ENCODE measurements around the gene CDH5. TPM values are rescaled to one million over a fixed set of nuclear protein-coding genes. Genes with fewer than 3 reads are reported as not detected.
A peak's percentile ranks its signal among the peaks of the same experiment; 100 is the strongest.

The CDH5 gene
- polyA plus RNA-seq, 1 donor (not counting 4 experiments of a cell fraction or from before 2014, with no cell fraction given) = 0.05 TPM

- H3K27me3 ChIP-seq (ENCODE audit: control insufficient read depth, extremely low read depth, insufficient read depth, low read length) = peaks cover 11% of the 10 kb centered on the region
- dilution Hi-C loops (cut with MboI; ENCODE audit: extremely low pct_ligation_motif_present, low sequenced_read_pairs) = no loop called here
- no peak overlapping the region for H3K4me3 ChIP-seq (ENCODE audit: control insufficient read depth in 2 of 3, extremely low read depth in 1 of 3, insufficient read depth in 2 of 3, low read depth in 1 of 3, low read length in 3 of 3)
- peaks cover 7% of the 10 kb centered on the region for H3K4me1 ChIP-seq (ENCODE audit: control insufficient read depth, extremely low read depth, insufficient read depth, low read length)
- H3K9ac ChIP-seq (ENCODE audit: control insufficient read depth, extremely low read depth, insufficient read depth, low read length) = no peak overlapping the region
- FAIRE-seq = no peak
- peak in 2 of 3 experiments; percentile 35 to 52 for TF ChIP-seq CTCF (optimal IDR thresholded peaks at IDR 0.05 in 1 of 3, IDR thresholded peaks at IDR 0.05 in 1 of 3, conservative IDR thresholded peaks at IDR 0.05 in 1 of 3; ENCODE audit: extremely low read depth in 1 of 3, insufficient read depth in 2 of 3, low read length in 3 of 3)
- no peak for TF ChIP-seq EZH2 (IDR thresholded peaks at IDR 0.05; ENCODE audit: low read length)
- no peak overlapping the region for H2AFZ ChIP-seq (ENCODE audit: control insufficient read depth, low read length)
- H3K4me2 ChIP-seq (ENCODE audit: control insufficient read depth, extremely low read depth, insufficient read depth, low read depth, low read length) = no peak overlapping the region
- H3K79me2 ChIP-seq (ENCODE audit: control insufficient read depth, insufficient read depth, low read length) = no peaks in the 10 kb centered on the region
- no peaks in the 10 kb centered on the region for H4K20me1 ChIP-seq (ENCODE audit: control insufficient read depth, extremely low read depth, insufficient read depth, low read length)
- no peak overlapping the region for H3K27ac ChIP-seq (ENCODE audit: control insufficient read depth, insufficient read depth, low read length)
- no peaks in the 10 kb centered on the region for H3K36me3 ChIP-seq (ENCODE audit: control insufficient read depth in 2 of 2, extremely low read depth in 1 of 2, insufficient read depth in 2 of 2, low read length in 2 of 2)
- no peaks in the 10 kb centered on the region for H3K9me1 ChIP-seq (ENCODE audit: control insufficient read depth, extremely low read depth, insufficient read depth, low read length)
- no peak for DNase-seq (ENCODE audit: low read depth, low spot score)
- no peaks in the 10 kb centered on the region for H3K9me3 ChIP-seq (ENCODE audit: control insufficient read depth, low read depth, low read length)
These were observed 41.5 kb upstream of the CDH5 start for GRCh38 chr16:66324815-66325515.

- Histone ChIP-seq H3K9me3 (ENCODE audit: control insufficient read depth, low read depth, low read length) (no peaks in the 10 kb centered on the region), H3K79me2 (ENCODE audit: control insufficient read depth, insufficient read depth, low read length) (no peaks in the 10 kb centered on the region), H3K9ac (ENCODE audit: control insufficient read depth, extremely low read depth, insufficient read depth, low read length) (no peak overlapping the region), H3K36me3 (ENCODE audit: control insufficient read depth in 2 of 2, extremely low read depth in 1 of 2, insufficient read depth in 2 of 2, low read length in 2 of 2) (no peaks in the 10 kb centered on the region), H3K4me1 (ENCODE audit: control insufficient read depth, extremely low read depth, insufficient read depth, low read length) (peaks cover 7% of the 10 kb centered on the region), H3K4me3 (ENCODE audit: control insufficient read depth in 2 of 3, extremely low read depth in 1 of 3, insufficient read depth in 2 of 3, low read depth in 1 of 3, low read length in 3 of 3) (no peak overlapping the region), H4K20me1 (ENCODE audit: control insufficient read depth, extremely low read depth, insufficient read depth, low read length) (no peaks in the 10 kb centered on the region), H3K27me3 (ENCODE audit: control insufficient read depth, extremely low read depth, insufficient read depth, low read length) (peaks cover 7% of the 10 kb centered on the region), H2AFZ (ENCODE audit: control insufficient read depth, low read length) (no peak overlapping the region), H3K9me1 (ENCODE audit: control insufficient read depth, extremely low read depth, insufficient read depth, low read length) (no peaks in the 10 kb centered on the region), H3K27ac (ENCODE audit: control insufficient read depth, insufficient read depth, low read length) (no peak overlapping the region), H3K4me2 (ENCODE audit: control insufficient read depth, extremely low read depth, insufficient read depth, low read depth, low read length) (no peak overlapping the region)
- dilution Hi-C loops (cut with MboI; ENCODE audit: extremely low pct_ligation_motif_present, low sequenced_read_pairs) = no loop called here
- TF ChIP-seq EZH2 (IDR thresholded peaks at IDR 0.05; ENCODE audit: low read length) = no peak
- TF ChIP-seq CTCF (optimal IDR thresholded peaks at IDR 0.05 in 1 of 3, IDR thresholded peaks at IDR 0.05 in 1 of 3, conservative IDR thresholded peaks at IDR 0.05 in 1 of 3; ENCODE audit: extremely low read depth in 1 of 3, insufficient read depth in 2 of 3, low read length in 3 of 3) = no peak
- DNase-seq (ENCODE audit: low read depth, low spot score) = no peak
- no peak for FAIRE-seq
These were observed 40.6 kb upstream of the CDH5 start for GRCh38 chr16:66325717-66326376.

Data from keratinocyte (primary cell).